ENCODE data around the gene DR1.
A peak's percentile ranks its signal among the peaks of the same experiment; 100 is the strongest.

The DR1 gene

DNA sequence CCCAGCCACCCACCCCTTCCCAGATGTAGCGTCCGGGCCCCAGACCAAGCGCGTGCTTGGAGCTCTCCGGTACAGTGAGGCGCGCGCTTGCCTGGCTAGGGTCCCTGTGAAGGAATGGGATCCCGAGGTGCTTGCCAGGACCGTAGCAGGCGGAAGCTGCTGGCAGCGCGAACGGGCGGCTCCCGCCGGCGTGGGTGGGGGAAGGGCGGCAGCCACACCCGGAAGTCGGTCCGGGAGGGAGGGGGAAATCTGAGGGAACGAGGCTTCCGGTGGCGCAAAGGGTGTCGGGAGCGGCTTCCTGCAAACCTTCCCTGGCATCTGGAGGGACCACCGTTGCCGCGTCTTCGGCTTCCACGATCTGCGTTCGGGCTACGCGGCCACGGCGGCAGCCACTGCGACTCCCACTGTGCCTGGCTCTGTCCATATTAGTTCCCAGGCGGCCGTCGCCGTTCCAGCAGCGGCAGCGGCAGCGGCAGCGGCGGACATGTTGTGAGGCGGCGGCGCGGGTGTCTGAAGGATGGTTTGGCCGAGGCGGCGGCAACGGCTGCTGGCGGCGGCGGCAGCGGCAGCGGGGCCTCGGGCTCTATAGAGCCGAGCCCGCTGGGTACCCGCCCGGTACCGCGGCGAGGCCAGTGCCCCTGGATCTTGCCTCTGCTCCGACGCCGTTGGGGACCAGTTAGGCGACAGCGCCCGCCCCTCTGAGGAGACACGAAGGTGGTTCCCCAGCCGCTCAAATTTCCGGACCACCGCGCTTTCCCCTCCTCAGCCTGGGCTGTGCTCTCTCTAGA lies at the start of gene DR1:
TSS of gene DR1 (plus strand) at position 275 of the 788 bp plus-strand sequence. CDS start 739 bp downstream, outside the sequence.
- DNase-seq: peak; percentile 84 to 89

DNA sequence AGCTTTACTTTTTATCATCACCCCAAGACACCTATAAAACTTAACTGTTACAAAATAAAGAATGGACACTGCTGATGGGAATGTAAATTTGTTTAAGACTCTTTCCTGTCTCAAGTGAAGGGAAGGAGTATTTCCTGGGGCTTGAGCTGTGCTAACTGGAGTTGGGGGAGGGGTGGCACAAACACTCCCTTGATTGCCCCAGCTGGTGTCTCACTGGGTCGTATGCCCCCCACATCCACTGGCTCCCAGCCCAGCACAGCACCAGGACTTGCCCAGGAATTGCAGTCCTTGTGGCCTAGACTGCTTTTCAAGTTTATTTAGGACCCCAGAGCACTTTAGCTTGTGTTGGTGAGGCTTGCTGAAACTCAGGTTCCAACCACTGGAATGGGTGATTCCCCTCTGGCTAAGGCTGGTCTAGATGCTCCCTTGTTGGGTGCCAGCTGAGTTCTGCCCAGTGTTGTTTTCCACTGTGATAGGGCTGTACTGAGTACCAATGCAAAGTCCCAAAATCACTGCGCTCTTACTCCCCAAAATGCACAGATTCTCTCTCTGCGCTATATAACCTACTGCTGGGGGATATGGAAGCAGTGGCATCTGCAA lies 49.1 kb upstream of the DR1 start:
- peak in 1 of 2 experiments; percentile 9 for DNase-seq

DNA sequence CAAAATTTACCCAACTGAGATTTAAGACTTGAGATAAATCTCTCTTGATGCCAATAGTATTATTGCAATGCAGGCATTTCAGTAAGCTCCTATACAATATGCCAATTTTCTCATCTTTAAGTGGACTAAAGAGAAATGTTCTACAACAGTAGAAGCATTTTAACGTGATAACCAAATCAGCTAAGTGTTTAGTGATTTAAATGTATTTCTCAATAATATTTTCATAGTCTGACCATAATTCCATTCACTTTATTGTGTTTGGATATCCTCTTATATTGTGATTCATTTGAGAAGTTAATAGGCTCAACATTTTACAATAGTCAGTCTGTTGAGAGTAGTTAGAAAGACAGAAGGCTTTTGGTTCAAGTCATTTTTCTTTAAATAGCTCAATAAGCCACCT lies 44.6 kb upstream of the DR1 start:
- no peak for DNase-seq

DNA sequence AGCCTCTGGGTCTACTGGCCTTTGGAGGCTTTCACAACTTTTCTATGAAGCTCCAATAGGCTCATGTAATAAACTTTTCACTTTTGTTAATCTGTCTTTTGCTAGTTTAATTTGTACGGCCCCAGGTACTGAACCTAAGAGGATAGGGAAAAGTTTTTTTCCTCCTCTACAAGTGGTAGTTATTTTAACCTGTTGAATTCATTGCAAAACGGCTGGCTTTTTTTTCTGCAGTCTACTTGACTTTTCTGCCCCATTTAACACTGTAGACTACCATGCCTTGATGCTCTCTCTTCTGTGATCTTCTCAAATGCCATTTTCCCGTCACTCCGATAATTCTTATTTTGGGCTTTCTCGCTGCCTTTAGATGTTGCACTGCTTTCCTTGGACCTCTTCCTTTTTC lies 43.6 kb upstream of the DR1 start:
- no peak for DNase-seq

DNA sequence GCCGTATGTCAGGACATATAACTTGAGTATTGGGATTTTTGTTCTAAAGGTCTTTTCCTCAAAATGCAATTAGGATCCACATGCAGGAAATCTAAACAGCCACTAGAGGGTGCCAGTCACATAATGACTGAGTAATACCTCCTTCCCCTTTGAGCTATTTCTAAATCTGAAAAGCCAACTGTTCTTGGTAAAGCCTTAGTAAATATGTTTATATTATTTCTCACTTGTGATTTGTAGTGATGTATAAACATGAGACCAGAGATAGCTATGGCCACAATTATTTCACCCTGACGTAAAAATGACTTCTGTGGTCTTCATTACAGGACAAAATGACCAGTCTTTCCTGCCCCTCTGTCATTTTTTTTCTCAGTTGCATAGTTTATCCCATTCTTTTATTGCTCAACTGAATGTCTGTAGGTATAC lies 41.0 kb upstream of the DR1 start:
- peak; percentile 29 to 67 for DNase-seq

- no peak for DNase-seq
These were observed 38.8 kb upstream of the DR1 start for GRCh38 chr1:93306920-93307319.

- no peak for DNase-seq
These were observed 32.7 kb upstream of the DR1 start for GRCh38 chr1:93313026-93313425.

GRCh38 chr1:93317207-93317606 lies 28.5 kb upstream of the DR1 start:
- no peak for DNase-seq

DNA sequence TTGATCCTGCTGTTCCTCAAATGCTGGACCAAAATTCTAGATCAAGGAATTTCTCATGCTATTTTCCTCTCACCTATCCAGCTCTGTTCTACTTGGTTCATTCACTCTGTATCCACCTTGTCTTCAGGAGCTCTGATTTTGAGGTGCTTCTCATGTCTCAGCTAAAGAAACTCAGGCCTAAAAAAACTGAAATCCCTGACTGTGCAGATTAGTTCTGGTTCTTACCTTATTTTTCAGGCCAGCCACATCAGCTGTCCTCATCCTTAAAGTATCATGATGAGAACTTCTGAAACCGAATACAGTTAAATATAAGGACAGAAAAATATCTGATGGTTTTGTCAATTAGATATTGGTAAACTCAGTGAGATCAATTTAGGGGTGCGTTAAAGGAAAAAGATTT lies 27.8 kb upstream of the DR1 start:
- DNase-seq: no peak

- DNase-seq: no peak
These were observed 24.0 kb upstream of the DR1 start for GRCh38 chr1:93321720-93322119.

- DNase-seq: no peak
These were observed 23.4 kb upstream of the DR1 start for GRCh38 chr1:93322349-93322748.

DNA sequence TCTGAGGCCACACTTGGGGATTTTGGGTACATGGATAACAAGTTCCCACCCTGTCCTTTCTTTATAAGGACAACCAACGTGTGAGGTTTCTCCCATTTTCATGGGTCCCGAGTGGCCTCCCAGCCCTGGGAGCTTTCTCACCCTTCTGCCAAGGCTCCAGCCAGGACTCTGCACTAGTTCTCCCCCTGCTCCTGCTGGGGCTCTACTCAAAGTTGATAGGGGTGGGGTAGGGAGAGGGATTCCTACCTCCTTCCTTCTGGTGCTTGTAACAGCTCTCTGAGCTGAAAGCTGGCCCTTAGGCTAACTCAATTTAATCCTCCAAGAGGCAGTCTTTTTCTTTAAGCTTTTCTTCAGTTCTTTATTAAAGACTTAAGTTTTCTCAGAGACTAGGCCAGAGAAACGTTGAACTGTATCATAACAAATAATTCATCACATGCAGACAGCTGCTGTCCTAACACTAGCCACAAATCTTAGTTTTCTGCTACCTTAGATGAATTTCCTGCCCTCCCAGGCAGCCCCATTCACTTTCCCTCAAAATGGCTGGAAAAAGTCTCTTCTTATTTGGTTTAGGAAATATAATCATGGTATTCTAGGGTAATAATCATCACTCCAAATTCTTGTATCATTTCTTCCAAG lies 22.4 kb upstream of the DR1 start:
- DNase-seq: no peak

- DNase-seq: no peak
These were observed 20.9 kb upstream of the DR1 start for GRCh38 chr1:93324486-93325464.

DNA sequence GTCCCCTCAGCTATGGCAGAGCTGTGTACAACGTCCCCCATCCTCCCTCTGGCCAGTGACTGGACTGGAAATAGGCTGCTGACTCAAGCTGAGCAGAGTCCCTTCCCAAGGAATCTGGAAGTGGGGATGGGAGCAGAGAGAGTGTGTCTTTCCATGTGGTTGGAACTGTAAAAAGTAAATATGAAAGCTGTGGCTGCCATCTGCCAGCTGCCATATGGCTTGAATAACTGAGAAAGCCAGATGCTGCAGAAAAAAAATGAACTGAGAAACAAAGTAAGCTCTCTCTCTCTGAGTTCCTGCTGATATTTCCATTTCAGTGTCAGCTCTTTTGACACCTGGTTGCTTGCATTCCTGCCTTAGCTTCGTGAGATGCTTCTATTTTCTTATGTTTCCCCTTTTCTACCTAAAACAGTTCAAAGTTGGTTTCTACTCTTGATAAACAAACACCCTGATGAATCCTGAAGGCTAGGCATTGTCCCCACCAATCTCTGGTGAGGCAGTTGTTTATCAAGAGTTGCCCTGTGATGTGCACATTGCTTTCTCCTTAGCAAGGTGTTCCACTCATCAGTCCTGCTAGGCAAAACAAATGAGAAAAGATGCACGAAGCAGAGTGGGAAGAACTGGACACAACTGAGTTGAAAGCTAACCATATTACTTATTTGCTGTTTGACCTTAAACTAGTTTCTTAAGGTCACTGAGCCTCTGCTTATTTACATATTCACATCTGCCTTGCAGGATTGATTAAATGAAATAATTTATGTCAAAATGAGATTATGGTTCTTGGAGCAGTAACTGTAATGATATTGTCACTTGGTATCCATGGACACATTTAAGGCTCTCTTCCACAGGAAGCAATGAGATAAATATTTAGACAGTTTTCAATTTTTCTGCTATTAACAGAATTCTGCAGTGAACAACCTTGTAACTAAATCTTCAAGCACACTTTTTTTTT lies 16.6 kb upstream of the DR1 start:
- peak; percentile 90 to 94 for DNase-seq

GRCh38 chr1:93330196-93330595 lies 15.5 kb upstream of the DR1 start:
- no peak for DNase-seq

GRCh38 chr1:93330617-93331016 lies 15.1 kb upstream of the DR1 start:
- no peak for DNase-seq

DNA sequence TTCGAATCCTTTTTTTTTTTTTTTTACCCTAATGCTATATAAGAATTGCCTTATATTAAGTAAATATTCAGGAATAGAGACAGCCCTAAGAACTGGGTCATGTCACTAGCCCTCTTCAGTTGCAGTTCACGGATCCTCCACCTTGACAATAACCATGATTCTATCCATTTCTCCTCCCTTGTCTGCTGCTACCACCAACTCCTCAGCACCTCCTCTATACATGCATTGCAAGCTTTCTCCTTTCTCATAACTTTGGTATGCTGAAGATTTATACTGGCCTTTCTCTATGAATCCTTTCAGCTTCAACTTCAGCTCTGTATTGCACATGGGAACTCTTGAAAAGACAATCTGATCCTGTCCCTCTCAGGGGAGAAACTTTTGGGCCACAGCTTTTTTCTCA lies 14.3 kb upstream of the DR1 start:
- DNase-seq: no peak

DNA sequence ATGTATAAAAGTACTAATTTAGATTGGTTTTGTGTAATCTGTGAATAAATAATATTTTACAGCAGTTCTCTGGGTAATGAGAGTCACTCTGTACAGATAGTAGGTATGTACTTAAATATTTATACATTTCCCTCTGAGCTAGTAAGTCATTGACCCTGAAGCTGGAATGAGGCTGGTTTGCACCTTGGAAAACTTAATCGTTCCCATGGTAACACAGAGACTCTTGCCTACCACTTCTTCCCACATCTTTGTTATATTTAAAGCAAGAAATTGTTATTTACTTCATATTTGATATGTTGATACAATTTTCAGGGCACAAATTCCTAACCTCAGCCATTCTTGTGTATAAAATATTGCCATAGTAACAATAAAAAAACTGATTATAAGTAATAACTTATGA lies 13.3 kb upstream of the DR1 start:
- no peak for DNase-seq

DNA sequence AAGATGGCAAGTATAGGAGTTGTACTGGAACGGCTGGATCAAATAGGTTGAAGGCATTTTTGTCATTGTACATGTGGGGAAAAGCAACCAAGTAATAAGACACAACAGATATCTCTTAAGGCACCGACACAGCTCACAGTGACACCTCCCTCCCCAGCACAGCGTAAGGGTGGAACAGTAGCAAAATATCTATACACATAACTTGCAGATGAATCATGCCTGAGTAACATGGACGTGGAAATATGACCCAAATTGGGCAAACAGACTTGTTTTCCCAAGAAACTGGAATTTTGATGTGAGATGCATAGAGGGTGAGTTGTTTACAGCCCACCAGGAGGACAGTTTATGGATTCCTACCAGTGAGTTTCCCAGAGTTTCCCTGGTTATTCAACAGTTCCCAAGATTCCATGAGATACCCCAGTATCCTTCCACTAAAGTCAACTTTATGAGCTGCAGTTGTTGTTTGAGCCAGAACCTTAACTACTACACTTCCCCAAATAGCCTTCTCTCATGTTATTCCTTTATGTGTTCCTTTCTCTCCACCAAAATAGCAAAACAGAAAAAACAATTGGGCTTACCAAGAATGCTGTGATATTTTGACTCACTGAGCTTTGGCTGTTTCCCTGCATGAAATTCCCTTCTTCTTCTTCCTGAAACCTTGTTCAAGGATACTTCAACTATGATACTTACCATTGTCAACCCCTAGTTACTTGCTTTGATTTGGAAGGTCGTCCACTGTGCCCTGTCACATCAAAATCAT lies 7.1 kb upstream of the DR1 start:
- DNase-seq: no peak

GRCh38 chr1:93339171-93339697 lies 6.5 kb upstream of the DR1 start:
- no peak for DNase-seq

GRCh38 chr1:93340090-93340489 lies 5.6 kb upstream of the DR1 start:
- DNase-seq: no peak

All from NCI-H524 (cell line).